Erythroblast (primary cell): Measurements from ENCODE around the gene GFOD2.

Experiments
- GATA1 ChIP-seq: IDR thresholded peaks from 2 replicates; pipeline ENCODE4 v1.6.1; 2011; ENCODE audit warnings: low read depth, mild to moderate bottlenecking, control low read depth, low read length, moderate library complexity
- POLR2A ChIP-seq: IDR thresholded peaks from 2 replicates; pipeline ENCODE4 v1.6.1; 2011; ENCODE audit warnings: mild to moderate bottlenecking, low read length

DNA sequence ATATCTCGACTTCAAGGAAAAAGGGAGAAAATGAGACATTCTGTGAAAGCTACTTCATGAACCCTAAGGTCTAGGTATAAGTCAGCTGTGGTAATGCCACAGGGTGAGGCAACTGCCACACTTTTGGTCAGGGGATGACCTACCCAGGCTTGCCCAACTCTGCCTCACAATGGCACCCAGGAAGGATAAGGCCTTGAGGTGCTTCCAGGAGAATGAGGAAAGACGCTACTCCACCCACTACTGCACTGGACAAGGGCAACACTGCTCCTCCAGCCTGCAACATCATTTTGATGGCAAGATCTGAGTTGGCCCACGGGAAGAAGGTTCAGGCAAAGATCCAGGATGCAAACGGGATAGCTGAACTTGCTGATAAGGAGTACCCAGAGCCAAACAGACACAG, 22.0 kb upstream of the GFOD2 start:
- TF ChIP-seq POLR2A (no peak), GATA1 (no peak)
